Renal pelvis (tissue), 3 donors: ENCODE measurements around the gene LPIN2. TPM values are rescaled to one million over a fixed set of nuclear protein-coding genes. Genes with fewer than 3 reads are reported as not detected.

Experiments
- polyA plus RNA-seq, 3 donors: library from polyadenylated mRNA; unstranded; fragments of 120-200 nt; gene quantifications; one replicate each; pipeline ENCODE4 v1.2.1, GENCODE V29; 2013; ENCODE audit not compliant: insufficient read length in 3 of 3

Gene LPIN2
- polyA plus RNA-seq, 3 donors = 33.4 to 43.4 (median 33.7) TPM

Other genes with a start within 250 kb of the LPIN2 start
- 10 to 100 TPM in 2 of 3 donors, 1 to 10 TPM in 1; 9.3 to 40.9 (median 14.5) TPM for gene EMILIN2, start 166.1 kb downstream of the LPIN2 start, polyA plus RNA-seq
- gene MYOM1, start 206.8 kb upstream of the LPIN2 start, polyA plus RNA-seq = 1 to 10 TPM; 7.8 to 8.9 (median 8.7) TPM
- 100 to 1,000 TPM; 360 to 415 (median 379) TPM for gene MYL12A, start 234.7 kb upstream of the LPIN2 start, polyA plus RNA-seq
- gene MYL12B, start 249.0 kb upstream of the LPIN2 start, polyA plus RNA-seq = 100 to 1,000 TPM; 476 to 580 (median 538) TPM